ENCODE data around the gene VAV2.

DNA sequence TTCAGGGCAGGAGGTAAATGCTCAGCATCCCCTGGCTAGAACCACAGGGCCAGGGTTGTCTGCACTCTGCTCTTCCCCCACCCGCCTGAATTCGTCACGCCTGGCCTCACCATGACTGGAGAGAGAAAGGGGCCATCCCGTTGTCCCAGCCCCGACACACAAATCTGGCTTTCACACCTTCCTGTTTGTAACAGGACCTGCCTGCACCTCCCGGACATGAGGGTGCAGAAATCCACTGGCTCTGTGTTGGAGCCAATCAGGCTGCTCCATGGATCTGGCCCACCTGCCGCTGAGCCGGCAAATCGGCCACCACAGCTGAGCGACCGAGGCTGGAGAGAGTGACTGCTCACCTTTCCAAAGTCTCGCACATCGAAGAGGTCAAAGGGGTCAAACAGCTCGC lies 53.4 kb downstream of the VAV2 start:
- TF ChIP-seq YY1 (IDR thresholded peaks at IDR 0.05; ENCODE audit: low read depth): no peak
- no peak for TF ChIP-seq NFIC (IDR thresholded peaks at IDR 0.05)
- TF ChIP-seq, protein P1, sequence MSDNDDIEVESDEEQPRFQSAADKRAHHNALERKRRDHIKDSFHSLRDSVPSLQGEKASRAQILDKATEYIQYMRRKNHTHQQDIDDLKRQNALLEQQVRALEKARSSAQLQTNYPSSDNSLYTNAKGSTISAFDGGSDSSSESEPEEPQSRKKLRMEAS (IDR thresholded peaks at IDR 0.05): no peak
- TF ChIP-seq EP300 (IDR thresholded peaks at IDR 0.05; ENCODE audit: borderline replicate concordance): no peak
- no peak for TF ChIP-seq TAF1 (IDR thresholded peaks at IDR 0.05; ENCODE audit: low read depth)
- no peak for TF ChIP-seq CREB1 (IDR thresholded peaks at IDR 0.05; ENCODE audit: low read depth)
- TF ChIP-seq TCF12 (IDR thresholded peaks at IDR 0.05; ENCODE audit: low read depth): no peak
- TF ChIP-seq RAD21 (IDR thresholded peaks at IDR 0.05; ENCODE audit: low read depth): no peak
- TF ChIP-seq ZBTB7A (IDR thresholded peaks at IDR 0.05; ENCODE audit: low read depth): no peak
- TF ChIP-seq, protein P2, sequence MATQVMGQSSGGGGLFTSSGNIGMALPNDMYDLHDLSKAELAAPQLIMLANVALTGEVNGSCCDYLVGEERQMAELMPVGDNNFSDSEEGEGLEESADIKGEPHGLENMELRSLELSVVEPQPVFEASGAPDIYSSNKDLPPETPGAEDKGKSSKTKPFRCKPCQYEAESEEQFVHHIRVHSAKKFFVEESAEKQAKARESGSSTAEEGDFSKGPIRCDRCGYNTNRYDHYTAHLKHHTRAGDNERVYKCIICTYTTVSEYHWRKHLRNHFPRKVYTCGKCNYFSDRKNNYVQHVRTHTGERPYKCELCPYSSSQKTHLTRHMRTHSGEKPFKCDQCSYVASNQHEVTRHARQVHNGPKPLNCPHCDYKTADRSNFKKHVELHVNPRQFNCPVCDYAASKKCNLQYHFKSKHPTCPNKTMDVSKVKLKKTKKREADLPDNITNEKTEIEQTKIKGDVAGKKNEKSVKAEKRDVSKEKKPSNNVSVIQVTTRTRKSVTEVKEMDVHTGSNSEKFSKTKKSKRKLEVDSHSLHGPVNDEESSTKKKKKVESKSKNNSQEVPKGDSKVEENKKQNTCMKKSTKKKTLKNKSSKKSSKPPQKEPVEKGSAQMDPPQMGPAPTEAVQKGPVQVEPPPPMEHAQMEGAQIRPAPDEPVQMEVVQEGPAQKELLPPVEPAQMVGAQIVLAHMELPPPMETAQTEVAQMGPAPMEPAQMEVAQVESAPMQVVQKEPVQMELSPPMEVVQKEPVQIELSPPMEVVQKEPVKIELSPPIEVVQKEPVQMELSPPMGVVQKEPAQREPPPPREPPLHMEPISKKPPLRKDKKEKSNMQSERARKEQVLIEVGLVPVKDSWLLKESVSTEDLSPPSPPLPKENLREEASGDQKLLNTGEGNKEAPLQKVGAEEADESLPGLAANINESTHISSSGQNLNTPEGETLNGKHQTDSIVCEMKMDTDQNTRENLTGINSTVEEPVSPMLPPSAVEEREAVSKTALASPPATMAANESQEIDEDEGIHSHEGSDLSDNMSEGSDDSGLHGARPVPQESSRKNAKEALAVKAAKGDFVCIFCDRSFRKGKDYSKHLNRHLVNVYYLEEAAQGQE (IDR thresholded peaks at IDR 0.05; ENCODE audit: low read depth): no peak
- no peak for TF ChIP-seq CEBPB (IDR thresholded peaks at IDR 0.05)
- no peak for TF ChIP-seq TEAD4 (IDR thresholded peaks at IDR 0.05)
- TF ChIP-seq FOXM1 (IDR thresholded peaks at IDR 0.05; ENCODE audit: borderline replicate concordance, low read depth): no peak
